GM23338 (cell line): ENCODE measurements around the gene ONECUT3.

Experiments used
- CREB1 ChIP-seq: fragments of 250-450 bp; sonication (Bioruptor Pico); IDR thresholded peaks from 2 replicates; pipeline ENCODE4 v1.5.0; 2020; ENCODE audit warnings: low read depth, mild to moderate bottlenecking, moderate library complexity
- CTCF ChIP-seq, 2 experiments: fragments of 200-600 bp in 1 of 2; sonication (generic) in 1 of 2; conservative IDR thresholded peaks; 2 replicates each; pipeline versions ENCODE4 v1.5.1 to v1.6.1; 2016 to 2017; ENCODE audit warnings: antibody characterized with exemption in 2 of 2, low read depth in 2 of 2, mild to moderate bottlenecking in 2 of 2, moderate library complexity in 1 of 2
- ETS1 ChIP-seq: IDR thresholded peaks from 2 replicates; pipeline ENCODE4 v1.6.1; 2016; ENCODE audit warnings: antibody characterized with exemption
- EZH2 ChIP-seq: fragments of 200-600 bp; sonication (generic); IDR thresholded peaks from one replicate; pipeline ENCODE4 v1.8.0; 2017; ENCODE audit warnings: antibody characterized with exemption, mild to moderate bottlenecking, low read depth; ENCODE audit not compliant: unreplicated experiment
- EZH2phosphoT487 ChIP-seq: fragments of 200-600 bp; sonication (generic); IDR thresholded peaks from one replicate; pipeline ENCODE4 v1.8.1; 2018; ENCODE audit warnings: antibody characterized with exemption; ENCODE audit not compliant: unreplicated experiment
- JUNB ChIP-seq: IDR thresholded peaks from one replicate; pipeline ENCODE4 v1.6.1; 2016; ENCODE audit warnings: antibody characterized with exemption; ENCODE audit not compliant: unreplicated experiment
- NANOG ChIP-seq: IDR thresholded peaks from 2 replicates; pipeline ENCODE4 v1.6.1; 2016; ENCODE audit warnings: antibody characterized with exemption, borderline replicate concordance
- POLR2AphosphoS5 ChIP-seq: IDR thresholded peaks from 2 replicates; pipeline ENCODE4 v1.6.1; 2016; ENCODE audit warnings: antibody characterized with exemption, low read depth
- REST ChIP-seq: IDR thresholded peaks from one replicate; pipeline ENCODE4 v1.6.1; 2018; ENCODE audit warnings: antibody characterized with exemption; ENCODE audit not compliant: unreplicated experiment
- STAT1 ChIP-seq: IDR thresholded peaks from one replicate; pipeline ENCODE4 v1.6.1; 2016; ENCODE audit warnings: antibody characterized with exemption; ENCODE audit not compliant: unreplicated experiment
- ZNF331 ChIP-seq: fragments of 250-450 bp; sonication (Bioruptor Pico); IDR thresholded peaks from 2 replicates; pipeline ENCODE4 v1.5.0; 2020; ENCODE audit warnings: low read depth, mild to moderate bottlenecking, moderate library complexity

GRCh38 chr19:1719519-1719918 lies 33.8 kb upstream of the ONECUT3 start:
- TF ChIP-seq POLR2AphosphoS5 (no peak), CTCF (conservative IDR thresholded peaks at IDR 0.05; ENCODE audit: low read depth in 2 of 2) (no peak), EZH2phosphoT487 (no peak), REST (no peak), STAT1 (no peak), CREB1 (CRISPR knock-in tag) (no peak), NANOG (no peak), EZH2 (no peak), JUNB (no peak), ZNF331 (CRISPR knock-in tag) (no peak), ETS1 (no peak)
